ENCODE measurements around the gene SEC22C. TPM values are rescaled to one million over a fixed set of nuclear protein-coding genes. Genes with fewer than 3 reads are reported as not detected.

SEC22C gene
- polyA plus RNA-seq, 1 donor (not counting 4 experiments of a cell fraction or from before 2014, with no cell fraction given) = 58.4 TPM

DNA sequence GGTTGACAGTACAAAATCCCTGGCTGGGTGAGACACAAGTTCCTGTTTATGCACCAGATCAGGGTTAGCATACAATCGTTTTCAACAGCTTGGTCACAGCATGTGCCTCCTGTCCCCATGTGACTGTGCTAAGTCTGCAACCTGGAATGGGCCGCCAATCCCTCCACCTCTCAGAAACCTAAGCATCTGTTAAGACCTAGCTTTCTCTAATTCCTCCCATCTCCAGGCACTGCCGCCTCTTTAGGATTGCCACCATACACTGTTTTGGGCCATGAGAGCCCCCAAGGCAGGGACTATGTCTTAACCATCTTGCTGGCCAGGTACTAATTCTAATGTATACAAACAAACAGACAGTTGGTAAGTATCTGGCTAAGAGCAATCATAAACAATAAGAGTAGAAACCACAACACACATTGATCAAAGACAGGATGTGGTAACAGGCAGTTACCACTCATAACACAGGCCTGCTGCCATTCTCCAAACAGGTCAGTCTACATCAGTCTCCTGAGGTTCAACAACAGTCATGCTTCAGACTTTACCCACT is 25.6 kb downstream of the SEC22C start:
- Histone ChIP-seq H3K4me1 (ENCODE audit: control insufficient read depth, extremely low read depth, insufficient read depth, low read length) (no peaks in the 10 kb centered on the region), H3K27me3 (ENCODE audit: control insufficient read depth, extremely low read depth, insufficient read depth, low read length) (no peaks in the 10 kb centered on the region), H2AFZ (ENCODE audit: control insufficient read depth, low read length) (no peak overlapping the region), H3K79me2 (ENCODE audit: control insufficient read depth, insufficient read depth, low read length) (no peaks in the 10 kb centered on the region), H3K9me1 (ENCODE audit: control insufficient read depth, extremely low read depth, insufficient read depth, low read length) (no peaks in the 10 kb centered on the region), H3K36me3 (ENCODE audit: control insufficient read depth in 2 of 2, extremely low read depth in 1 of 2, insufficient read depth in 2 of 2, low read length in 2 of 2) (peaks cover 28 to 30% of the 10 kb centered on the region in 2 experiments), H3K9me3 (ENCODE audit: control insufficient read depth, low read depth, low read length) (no peaks in the 10 kb centered on the region), H3K4me2 (ENCODE audit: control insufficient read depth, extremely low read depth, insufficient read depth, low read depth, low read length) (no peak overlapping the region), H3K4me3 (ENCODE audit: control insufficient read depth in 2 of 3, extremely low read depth in 1 of 3, insufficient read depth in 2 of 3, low read depth in 1 of 3, low read length in 3 of 3) (no peak overlapping the region), H3K9ac (ENCODE audit: control insufficient read depth, extremely low read depth, insufficient read depth, low read length) (no peak overlapping the region), H3K27ac (ENCODE audit: control insufficient read depth, insufficient read depth, low read length) (no peak overlapping the region), H4K20me1 (ENCODE audit: control insufficient read depth, extremely low read depth, insufficient read depth, low read length) (no peaks in the 10 kb centered on the region)
- dilution Hi-C loops (cut with MboI; ENCODE audit: extremely low pct_ligation_motif_present, low sequenced_read_pairs) = no loop called here
- FAIRE-seq (no peak), DNase-seq (ENCODE audit: low read depth, low spot score) (no peak)
- no peak for TF ChIP-seq EZH2 (IDR thresholded peaks at IDR 0.05; ENCODE audit: low read length)
- TF ChIP-seq, protein P1, sequence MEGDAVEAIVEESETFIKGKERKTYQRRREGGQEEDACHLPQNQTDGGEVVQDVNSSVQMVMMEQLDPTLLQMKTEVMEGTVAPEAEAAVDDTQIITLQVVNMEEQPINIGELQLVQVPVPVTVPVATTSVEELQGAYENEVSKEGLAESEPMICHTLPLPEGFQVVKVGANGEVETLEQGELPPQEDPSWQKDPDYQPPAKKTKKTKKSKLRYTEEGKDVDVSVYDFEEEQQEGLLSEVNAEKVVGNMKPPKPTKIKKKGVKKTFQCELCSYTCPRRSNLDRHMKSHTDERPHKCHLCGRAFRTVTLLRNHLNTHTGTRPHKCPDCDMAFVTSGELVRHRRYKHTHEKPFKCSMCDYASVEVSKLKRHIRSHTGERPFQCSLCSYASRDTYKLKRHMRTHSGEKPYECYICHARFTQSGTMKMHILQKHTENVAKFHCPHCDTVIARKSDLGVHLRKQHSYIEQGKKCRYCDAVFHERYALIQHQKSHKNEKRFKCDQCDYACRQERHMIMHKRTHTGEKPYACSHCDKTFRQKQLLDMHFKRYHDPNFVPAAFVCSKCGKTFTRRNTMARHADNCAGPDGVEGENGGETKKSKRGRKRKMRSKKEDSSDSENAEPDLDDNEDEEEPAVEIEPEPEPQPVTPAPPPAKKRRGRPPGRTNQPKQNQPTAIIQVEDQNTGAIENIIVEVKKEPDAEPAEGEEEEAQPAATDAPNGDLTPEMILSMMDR (optimal IDR thresholded peaks at IDR 0.05 in 1 of 3, IDR thresholded peaks at IDR 0.05 in 1 of 3, conservative IDR thresholded peaks at IDR 0.05 in 1 of 3; ENCODE audit: extremely low read depth in 1 of 3, insufficient read depth in 2 of 3, low read length in 3 of 3) = no peak

DNA sequence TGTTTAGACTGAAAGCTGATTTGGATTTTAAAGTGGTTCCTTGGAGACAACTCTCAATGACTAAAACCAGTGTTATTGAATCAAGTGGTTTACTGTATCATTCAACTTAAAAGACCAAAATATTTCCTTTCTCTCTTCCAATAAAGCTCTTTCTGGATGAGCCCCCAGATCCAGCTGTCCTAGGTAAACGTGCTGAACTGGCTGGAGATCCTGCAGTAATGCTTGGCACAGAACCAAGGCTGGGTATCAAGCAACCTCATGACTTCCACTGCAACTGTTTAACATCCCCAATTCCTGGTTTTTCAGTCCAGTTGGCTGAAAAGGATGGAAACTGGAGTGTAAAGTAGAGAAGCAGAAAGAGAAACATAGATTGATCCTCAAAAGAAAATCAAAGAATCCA is 28.9 kb downstream of the SEC22C start:
- H3K79me2 ChIP-seq (ENCODE audit: control insufficient read depth, insufficient read depth, low read length) = no peaks in the 10 kb centered on the region
- no peak for DNase-seq (ENCODE audit: low read depth, low spot score)
- H3K4me3 ChIP-seq (ENCODE audit: control insufficient read depth in 2 of 3, extremely low read depth in 1 of 3, insufficient read depth in 2 of 3, low read depth in 1 of 3, low read length in 3 of 3) = no peak overlapping the region
- TF ChIP-seq EZH2 (IDR thresholded peaks at IDR 0.05; ENCODE audit: low read length) = no peak
- TF ChIP-seq, protein P1 (optimal IDR thresholded peaks at IDR 0.05 in 1 of 3, IDR thresholded peaks at IDR 0.05 in 1 of 3, conservative IDR thresholded peaks at IDR 0.05 in 1 of 3; ENCODE audit: extremely low read depth in 1 of 3, insufficient read depth in 2 of 3, low read length in 3 of 3) = no peak
- H3K9me3 ChIP-seq (ENCODE audit: control insufficient read depth, low read depth, low read length) = no peaks in the 10 kb centered on the region
- no peak overlapping the region for H2AFZ ChIP-seq (ENCODE audit: control insufficient read depth, low read length)
- no peak overlapping the region for H3K27ac ChIP-seq (ENCODE audit: control insufficient read depth, insufficient read depth, low read length)
- H3K4me2 ChIP-seq (ENCODE audit: control insufficient read depth, extremely low read depth, insufficient read depth, low read depth, low read length) = no peak overlapping the region
- no peaks in the 10 kb centered on the region for H3K27me3 ChIP-seq (ENCODE audit: control insufficient read depth, extremely low read depth, insufficient read depth, low read length)
- no peak overlapping the region for H3K9ac ChIP-seq (ENCODE audit: control insufficient read depth, extremely low read depth, insufficient read depth, low read length)
- FAIRE-seq = no peak
- H3K4me1 ChIP-seq (ENCODE audit: control insufficient read depth, extremely low read depth, insufficient read depth, low read length) = no peaks in the 10 kb centered on the region
- H3K36me3 ChIP-seq (ENCODE audit: control insufficient read depth in 2 of 2, extremely low read depth in 1 of 2, insufficient read depth in 2 of 2, low read length in 2 of 2) = peaks cover 22 to 26% of the 10 kb centered on the region in 2 experiments
- H3K9me1 ChIP-seq (ENCODE audit: control insufficient read depth, extremely low read depth, insufficient read depth, low read length) = no peaks in the 10 kb centered on the region
- H4K20me1 ChIP-seq (ENCODE audit: control insufficient read depth, extremely low read depth, insufficient read depth, low read length) = no peaks in the 10 kb centered on the region
- dilution Hi-C loops (cut with MboI; ENCODE audit: extremely low pct_ligation_motif_present, low sequenced_read_pairs) = no loop called here

Measured in keratinocyte (primary cell).